Measurements from ENCODE around the gene ABL1.

- TF ChIP-seq CTCF (CRISPR knock-in tag; IDR thresholded peaks at IDR 0.05), result no peak
- no peak; the same call in 1 of the 2 replicates for TF ChIP-seq RXRA (CRISPR knock-in tag; IDR thresholded peaks at IDR 0.05)
- no peak for TF ChIP-seq CBFB (CRISPR knock-in tag; IDR thresholded peaks at IDR 0.05)
- no peak for TF ChIP-seq EZH2 (conservative IDR thresholded peaks at IDR 0.05; ENCODE audit: low read depth, low read length)
- TF ChIP-seq LCORL (IDR thresholded peaks at IDR 0.05), result no peak
- TF ChIP-seq LCORL (CRISPR knock-in tag; IDR thresholded peaks at IDR 0.05), result no peak
- TF ChIP-seq ZFP90 (CRISPR knock-in tag; IDR thresholded peaks at IDR 0.05; ENCODE audit: borderline replicate concordance), result no peak
- TF ChIP-seq ZSCAN29 (CRISPR knock-in tag; conservative IDR thresholded peaks at IDR 0.05), result no peak
- TF ChIP-seq ZNF274 (CRISPR knock-in tag; IDR thresholded peaks at IDR 0.05), result no peak
- no peak for TF ChIP-seq IKZF1 (IDR thresholded peaks at IDR 0.05)
- TF ChIP-seq MAX (IDR thresholded peaks at IDR 0.05), result no peak
- TF ChIP-seq ZNF138 (CRISPR knock-in tag; IDR thresholded peaks at IDR 0.05; ENCODE audit: low read depth), result no peak
These were observed 2.0 kb downstream of the ABL1 start for GRCh38 chr9:130837002-130837511.

Measured in HepG2 (cell line).